ENCODE measurements around the gene TMCO1. TPM values are rescaled to one million over a fixed set of nuclear protein-coding genes. Genes with fewer than 3 reads are reported as not detected.
"Not testable (repeated sequence)": the region's sequence is repeated elsewhere in the genome, so short reads cannot be mapped to it uniquely, and the experiment has no call there.

Gene TMCO1, protein sequence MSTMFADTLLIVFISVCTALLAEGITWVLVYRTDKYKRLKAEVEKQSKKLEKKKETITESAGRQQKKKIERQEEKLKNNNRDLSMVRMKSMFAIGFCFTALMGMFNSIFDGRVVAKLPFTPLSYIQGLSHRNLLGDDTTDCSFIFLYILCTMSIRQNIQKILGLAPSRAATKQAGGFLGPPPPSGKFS
- 83.3 and 85.8 TPM in 2 replicates for total RNA-seq

DNA sequence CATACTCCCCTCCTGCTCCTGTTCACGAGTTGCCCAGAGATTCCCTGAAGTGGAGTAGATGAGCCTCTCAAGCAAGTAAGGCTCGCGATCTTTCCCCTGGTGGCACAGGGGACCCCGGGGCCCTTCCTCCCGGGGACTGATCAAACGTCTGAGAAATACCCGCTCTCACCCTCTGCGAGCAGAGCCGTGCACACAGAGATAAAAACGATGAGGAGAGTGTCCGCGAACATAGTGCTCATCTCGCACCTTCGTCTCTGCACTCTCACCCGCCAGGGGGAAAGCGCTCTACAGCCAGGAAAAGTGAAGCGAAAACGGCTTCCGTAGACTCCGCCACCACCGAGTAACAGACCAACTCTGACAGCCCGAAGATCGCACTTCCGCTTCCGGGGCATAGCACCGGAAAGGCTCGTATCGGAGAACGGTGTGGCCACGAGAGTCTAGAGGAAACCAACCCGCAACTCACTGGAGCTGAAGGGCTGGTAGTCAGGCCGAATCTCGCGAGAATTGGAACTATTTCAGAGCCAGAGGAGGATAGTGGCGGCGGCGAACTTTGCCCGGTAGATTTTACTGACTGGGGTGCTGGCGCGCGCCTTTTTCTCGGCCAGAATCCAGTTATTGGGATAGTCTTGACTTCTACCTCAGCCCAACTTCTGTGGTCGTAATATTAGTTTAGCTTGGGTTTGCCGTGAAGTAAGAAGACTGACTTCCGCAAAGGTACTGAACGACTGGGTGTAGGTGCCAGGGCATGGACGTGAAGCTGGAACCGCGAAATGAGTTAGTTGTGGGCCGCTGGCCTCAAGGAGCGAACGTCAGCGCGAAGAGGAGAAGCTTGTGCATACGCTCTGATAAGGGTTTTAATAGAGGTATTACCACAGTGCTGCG lies at the start of gene TMCO1:
TSS of gene TMCO1 (minus strand) at position 356 of the 882 bp plus-strand sequence. CDS start at position 239, 117 bp downstream.
- H3K4me1 Mint-ChIP-seq (ENCODE audit: low read depth): peaks cover 38% of the 10 kb centered on the region
- H3K9me3 Mint-ChIP-seq: no peaks in the 10 kb centered on the region
- H3K27me3 Mint-ChIP-seq (ENCODE audit: low read depth): no peaks in the 10 kb centered on the region
- intact Hi-C loops (cut with micrococcal nuclease): loop anchor here (1.0 to 2.0 kb wide), 7 partner anchors 59 to 170 kb away; partner anchors contain the start of genes ALDH9A1 and UCK2
- DNase-seq (ENCODE audit: low spot score): peak; percentile 95
- H3K36me3 Mint-ChIP-seq (ENCODE audit: low read depth): peaks cover 52% of the 10 kb centered on the region
- H3K27ac Mint-ChIP-seq: peak within 1 kb of the TSS; percentile 96
- peak within 1 kb of the TSS; percentile 94 for H3K4me3 Mint-ChIP-seq (ENCODE audit: low read depth)

- intact Hi-C loops (cut with micrococcal nuclease): no loop called here
- Mint-ChIP-seq H3K4me1 (ENCODE audit: low read depth) (no peaks in the 10 kb centered on the region), H3K4me3 (ENCODE audit: low read depth) (no peak overlapping the region)
Measured at GRCh38 chr1:165816826-165817497, 48.3 kb upstream of the TMCO1 start.

GRCh38 chr1:165816157-165816556 lies 47.5 kb upstream of the TMCO1 start:
- Mint-ChIP-seq H3K27me3 (ENCODE audit: low read depth) (peaks cover 22% of the 10 kb centered on the region), H3K36me3 (ENCODE audit: low read depth) (no peaks in the 10 kb centered on the region), H3K9me3 (no peaks in the 10 kb centered on the region), H3K27ac (no peak overlapping the region), H3K4me3 (ENCODE audit: low read depth) (no peak overlapping the region), H3K4me1 (ENCODE audit: low read depth) (no peaks in the 10 kb centered on the region)
- intact Hi-C loops (cut with micrococcal nuclease): no loop called here
- no peak for DNase-seq (ENCODE audit: low spot score)

More at GRCh38 chr1:165816826-165817497, 48.3 kb upstream of the TMCO1 start:
- no peaks in the 10 kb centered on the region for H3K9me3 Mint-ChIP-seq
- no peak for DNase-seq (ENCODE audit: low spot score)
- H3K36me3 Mint-ChIP-seq (ENCODE audit: low read depth): no peaks in the 10 kb centered on the region
- peaks cover 21% of the 10 kb centered on the region for H3K27me3 Mint-ChIP-seq (ENCODE audit: low read depth)
- no peak overlapping the region for H3K27ac Mint-ChIP-seq

DNA sequence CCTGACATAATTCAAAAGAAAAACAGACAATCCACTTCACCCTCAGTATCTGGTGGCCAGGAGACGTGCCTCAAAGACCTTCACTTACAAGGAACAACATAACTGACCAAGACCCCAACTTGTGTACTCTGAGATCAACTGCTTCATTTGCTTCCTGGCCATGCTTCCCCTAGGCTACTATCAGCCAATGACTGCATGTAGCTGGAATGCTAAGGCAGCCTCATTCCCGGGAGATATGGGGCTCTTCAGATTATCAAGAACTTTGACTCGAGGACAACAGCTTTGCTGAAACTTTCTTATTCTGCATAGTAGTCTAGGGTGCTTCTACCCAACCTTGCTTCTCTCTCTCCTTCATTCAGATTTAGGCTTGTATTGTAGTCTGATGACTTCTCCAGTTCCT lies 47.1 kb upstream of the TMCO1 start:
- Mint-ChIP-seq H3K27ac (no peak overlapping the region), H3K4me1 (ENCODE audit: low read depth) (no peaks in the 10 kb centered on the region), H3K4me3 (ENCODE audit: low read depth) (no peak overlapping the region), H3K36me3 (ENCODE audit: low read depth) (no peaks in the 10 kb centered on the region), H3K9me3 (no peaks in the 10 kb centered on the region), H3K27me3 (ENCODE audit: low read depth) (peaks cover 21% of the 10 kb centered on the region)
- intact Hi-C loops (cut with micrococcal nuclease): no loop called here
- no peak for DNase-seq (ENCODE audit: low spot score)

GRCh38 chr1:165807613-165808012 lies 38.9 kb upstream of the TMCO1 start:
- Mint-ChIP-seq H3K4me3 (ENCODE audit: low read depth) (no peak overlapping the region), H3K4me1 (ENCODE audit: low read depth) (no peaks in the 10 kb centered on the region), H3K27ac (no peak overlapping the region), H3K9me3 (no peaks in the 10 kb centered on the region), H3K36me3 (ENCODE audit: low read depth) (no peaks in the 10 kb centered on the region), H3K27me3 (ENCODE audit: low read depth) (peaks cover 31% of the 10 kb centered on the region)
- intact Hi-C loops (cut with micrococcal nuclease): no loop called here
- DNase-seq (ENCODE audit: low spot score): no peak

GRCh38 chr1:165804513-165804912 lies 35.8 kb upstream of the TMCO1 start:
- H3K27ac Mint-ChIP-seq; H3K36me3 Mint-ChIP-seq (ENCODE audit: low read depth); H3K4me3 Mint-ChIP-seq (ENCODE audit: low read depth); DNase-seq (ENCODE audit: low spot score); H3K9me3 Mint-ChIP-seq; intact Hi-C loops (cut with micrococcal nuclease); H3K4me1 Mint-ChIP-seq (ENCODE audit: low read depth): not testable (repeated sequence)
- H3K27me3 Mint-ChIP-seq (ENCODE audit: low read depth): peaks cover 27% of the 10 kb centered on the region

DNA sequence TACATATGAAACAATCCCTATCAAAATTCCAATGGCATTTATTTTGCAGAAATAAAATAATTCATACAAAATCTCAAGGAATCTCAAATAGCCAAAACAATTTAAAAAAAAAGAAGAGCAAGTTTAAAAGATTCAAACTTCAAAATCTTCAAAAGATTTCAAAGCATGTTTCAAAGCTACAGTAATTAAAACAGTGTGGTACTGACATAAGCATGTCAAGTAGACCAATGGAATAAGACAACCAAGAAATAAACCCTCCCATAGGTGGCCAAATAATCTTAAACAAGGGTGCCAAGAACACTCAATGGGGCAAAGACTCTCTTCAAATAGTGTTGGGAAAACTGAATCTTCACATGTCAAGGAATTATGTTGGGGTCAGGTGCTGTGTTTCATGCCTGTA lies 30.7 kb upstream of the TMCO1 start:
- no peak overlapping the region for H3K27ac Mint-ChIP-seq

DNA sequence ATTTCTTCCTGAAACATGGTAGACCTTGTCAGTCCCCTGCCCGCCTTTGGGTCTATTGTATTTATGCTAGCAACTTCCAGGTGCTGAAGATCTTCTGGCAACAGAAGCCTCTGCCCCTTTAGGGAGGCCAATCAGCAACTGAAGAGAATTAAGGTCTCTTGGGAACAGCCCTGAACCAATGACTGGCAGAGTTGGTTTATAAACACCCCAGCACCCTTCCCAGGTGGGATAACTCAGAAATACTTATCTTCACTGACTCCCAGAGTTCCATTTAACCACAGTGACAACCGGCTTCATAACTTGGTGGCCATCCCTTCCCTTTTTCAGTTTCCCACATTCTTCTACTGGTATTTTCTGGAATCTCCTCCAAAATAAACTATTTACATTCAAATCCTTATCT lies 27.2 kb upstream of the TMCO1 start:
- H3K9me3 Mint-ChIP-seq: peaks cover 13% of the 10 kb centered on the region
- no peaks in the 10 kb centered on the region for H3K4me1 Mint-ChIP-seq (ENCODE audit: low read depth)
- H3K27me3 Mint-ChIP-seq (ENCODE audit: low read depth): peaks cover 34% of the 10 kb centered on the region
- H3K27ac Mint-ChIP-seq: no peak overlapping the region
- intact Hi-C loops (cut with micrococcal nuclease): no loop called here
- no peaks in the 10 kb centered on the region for H3K36me3 Mint-ChIP-seq (ENCODE audit: low read depth)
- H3K4me3 Mint-ChIP-seq (ENCODE audit: low read depth): no peak overlapping the region
- no peak for DNase-seq (ENCODE audit: low spot score)

More for the DNA sequence above, 30.7 kb upstream of the TMCO1 start:
- no peaks in the 10 kb centered on the region for H3K4me1 Mint-ChIP-seq (ENCODE audit: low read depth)
- peaks cover 20% of the 10 kb centered on the region for H3K27me3 Mint-ChIP-seq (ENCODE audit: low read depth)
- DNase-seq (ENCODE audit: low spot score): no peak
- intact Hi-C loops (cut with micrococcal nuclease): no loop called here
- H3K36me3 Mint-ChIP-seq (ENCODE audit: low read depth): no peaks in the 10 kb centered on the region
- H3K9me3 Mint-ChIP-seq: peaks cover 13% of the 10 kb centered on the region
- H3K4me3 Mint-ChIP-seq (ENCODE audit: low read depth): no peak overlapping the region

DNA sequence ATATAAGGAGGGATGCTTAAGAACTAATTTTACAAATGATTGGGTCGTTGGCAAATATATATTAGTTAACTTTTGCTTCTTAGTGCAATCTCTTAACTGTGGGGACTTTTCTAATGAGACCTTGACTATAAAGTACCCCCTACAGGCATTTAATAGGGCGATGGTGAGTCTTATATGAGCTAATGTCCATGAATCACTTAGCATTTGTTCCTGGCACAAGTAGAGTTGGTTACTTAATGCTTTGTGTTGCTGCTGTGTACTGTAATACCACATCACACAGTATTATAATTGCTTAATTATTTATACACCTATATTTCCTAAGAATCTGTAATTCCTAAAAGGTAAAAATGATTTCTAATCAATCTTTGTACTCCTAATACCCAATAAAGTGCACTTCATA lies 25.3 kb upstream of the TMCO1 start:
- Mint-ChIP-seq H3K36me3 (ENCODE audit: low read depth) (no peaks in the 10 kb centered on the region), H3K27ac (no peak overlapping the region), H3K4me1 (ENCODE audit: low read depth) (no peaks in the 10 kb centered on the region), H3K4me3 (ENCODE audit: low read depth) (no peak overlapping the region), H3K9me3 (peaks cover under 1% of the 10 kb centered on the region), H3K27me3 (ENCODE audit: low read depth) (peaks cover 29% of the 10 kb centered on the region)
- no peak for DNase-seq (ENCODE audit: low spot score)
- intact Hi-C loops (cut with micrococcal nuclease): no loop called here

- Mint-ChIP-seq H3K27ac (no peak overlapping the region), H3K27me3 (ENCODE audit: low read depth) (peaks cover 25% of the 10 kb centered on the region), H3K4me1 (ENCODE audit: low read depth) (no peaks in the 10 kb centered on the region), H3K36me3 (ENCODE audit: low read depth) (no peaks in the 10 kb centered on the region), H3K9me3 (no peaks in the 10 kb centered on the region), H3K4me3 (ENCODE audit: low read depth) (no peak overlapping the region)
- intact Hi-C loops (cut with micrococcal nuclease): no loop called here
- no peak for DNase-seq (ENCODE audit: low spot score)
Measured at GRCh38 chr1:165787741-165788140, 19.1 kb upstream of the TMCO1 start.

DNA sequence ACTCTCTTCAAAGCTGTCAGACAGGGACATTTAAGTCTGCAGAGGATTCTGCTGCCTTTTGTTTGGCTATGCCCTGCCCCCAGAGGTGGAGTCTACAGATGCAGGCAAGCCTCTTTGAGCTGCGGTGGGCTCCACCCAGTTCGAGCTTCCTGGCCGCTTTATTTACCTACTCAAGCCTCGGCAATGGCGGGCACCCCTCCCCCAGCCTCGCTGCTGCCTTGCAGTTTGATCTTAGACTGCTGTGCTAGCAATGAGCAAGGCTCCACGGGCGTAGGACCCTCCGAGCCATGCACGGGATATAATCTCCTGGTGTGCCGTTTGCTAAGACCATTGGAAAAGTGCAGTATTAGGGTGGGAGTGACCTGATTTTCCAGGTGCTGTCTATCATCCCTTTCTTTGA lies 14.9 kb upstream of the TMCO1 start:
- H3K4me1 Mint-ChIP-seq (ENCODE audit: low read depth); H3K27ac Mint-ChIP-seq; intact Hi-C loops (cut with micrococcal nuclease); H3K4me3 Mint-ChIP-seq (ENCODE audit: low read depth); H3K9me3 Mint-ChIP-seq; H3K36me3 Mint-ChIP-seq (ENCODE audit: low read depth); DNase-seq (ENCODE audit: low spot score): not testable (repeated sequence)
- peaks cover 16% of the 10 kb centered on the region for H3K27me3 Mint-ChIP-seq (ENCODE audit: low read depth)

GRCh38 chr1:165778197-165778596 lies 9.5 kb upstream of the TMCO1 start:
- H3K4me1 Mint-ChIP-seq (ENCODE audit: low read depth); H3K9me3 Mint-ChIP-seq; H3K4me3 Mint-ChIP-seq (ENCODE audit: low read depth); intact Hi-C loops (cut with micrococcal nuclease); H3K27ac Mint-ChIP-seq; DNase-seq (ENCODE audit: low spot score); H3K36me3 Mint-ChIP-seq (ENCODE audit: low read depth): not testable (repeated sequence)
- peaks cover 12% of the 10 kb centered on the region for H3K27me3 Mint-ChIP-seq (ENCODE audit: low read depth)

All from activated T-helper 2 cell treated with anti-CD3 and anti-CD28 coated beads, Interferon-gamma antibody, Interleukin-2, Interleukin-4, amounts not matched to agents 10 μg/mL and 5 μg/mL and 100 μg/mL, durations not matched to agents 14 hours and 24 hours and 36 hours (primary cell).